Medulla oblongata (tissue), 1 donor: ENCODE measurements around the gene NVL.

ENCODE experiments used
- DNase-seq: peaks from one replicate; pipeline ENCODE4 v3.0.0-alpha.2; 2015; ENCODE audit errors: extremely low spot score

NVL gene

DNA sequence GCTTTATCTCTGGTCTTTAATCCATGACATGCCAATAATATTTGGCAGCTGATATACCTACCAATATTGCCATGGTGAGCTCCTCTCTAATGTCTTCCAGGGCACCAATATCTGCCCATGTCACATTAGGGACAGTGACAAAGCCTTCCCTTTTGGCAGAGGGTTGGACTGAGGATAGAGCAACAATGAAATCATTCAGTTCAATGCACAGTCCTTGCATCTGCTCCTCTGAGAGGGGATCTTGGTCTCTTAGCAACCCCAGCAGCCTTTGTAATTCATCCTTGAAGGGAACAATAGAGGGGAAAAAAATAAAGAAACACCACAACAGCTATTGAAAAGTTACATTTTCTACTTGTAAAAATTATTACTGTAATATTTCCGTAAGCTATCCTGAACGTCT lies 42.3 kb downstream of the NVL start:
- DNase-seq, result peak; percentile 89

DNA sequence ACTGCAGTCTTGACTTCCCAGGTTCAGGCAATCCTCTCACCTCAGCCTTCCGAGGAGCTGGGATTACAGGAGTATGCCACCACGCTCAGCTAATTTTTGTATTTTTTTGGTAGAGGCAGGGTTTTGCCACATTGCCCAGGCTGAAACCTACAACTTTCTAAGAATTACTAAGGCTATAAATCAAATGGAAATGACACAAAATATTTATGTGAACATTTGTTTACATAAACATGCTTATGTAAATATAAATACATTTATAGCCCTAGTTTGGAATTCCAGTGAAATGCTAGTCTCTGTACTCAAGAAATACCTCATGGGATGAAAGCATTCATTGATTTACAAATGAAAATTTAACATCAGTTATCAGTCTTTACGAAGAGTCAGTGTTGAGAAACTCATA lies 47.8 kb downstream of the NVL start:
- no peak for DNase-seq

- DNase-seq, result no peak
Measured at GRCh38 chr1:224276771-224277487, 53.0 kb downstream of the NVL start.

GRCh38 chr1:224274970-224275626 lies 54.9 kb downstream of the NVL start:
- no peak for DNase-seq

GRCh38 chr1:224273641-224274040 lies 56.3 kb downstream of the NVL start:
- no peak for DNase-seq

DNA sequence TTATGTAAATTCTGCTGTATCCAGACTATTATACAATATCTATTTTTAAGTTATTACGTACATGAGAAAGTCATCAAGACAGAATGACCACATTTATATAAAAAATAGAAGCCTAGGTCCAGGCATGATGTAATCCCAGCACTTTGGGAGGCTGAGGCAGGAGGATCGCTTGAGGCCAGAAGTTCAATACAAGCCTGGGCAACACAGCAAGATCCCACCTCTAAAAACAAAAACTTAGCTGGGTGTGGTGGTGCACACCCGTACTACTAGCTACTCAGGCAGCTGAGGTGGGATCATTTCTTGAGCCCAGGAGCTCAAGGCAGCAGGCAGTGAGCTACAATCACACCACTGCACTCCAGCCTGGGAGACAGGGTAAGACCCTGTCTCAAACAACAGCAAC lies 58.9 kb downstream of the NVL start:
- DNase-seq, result no peak

- no peak for DNase-seq
Measured at GRCh38 chr1:224267925-224268324, 62.0 kb downstream of the NVL start.

DNA sequence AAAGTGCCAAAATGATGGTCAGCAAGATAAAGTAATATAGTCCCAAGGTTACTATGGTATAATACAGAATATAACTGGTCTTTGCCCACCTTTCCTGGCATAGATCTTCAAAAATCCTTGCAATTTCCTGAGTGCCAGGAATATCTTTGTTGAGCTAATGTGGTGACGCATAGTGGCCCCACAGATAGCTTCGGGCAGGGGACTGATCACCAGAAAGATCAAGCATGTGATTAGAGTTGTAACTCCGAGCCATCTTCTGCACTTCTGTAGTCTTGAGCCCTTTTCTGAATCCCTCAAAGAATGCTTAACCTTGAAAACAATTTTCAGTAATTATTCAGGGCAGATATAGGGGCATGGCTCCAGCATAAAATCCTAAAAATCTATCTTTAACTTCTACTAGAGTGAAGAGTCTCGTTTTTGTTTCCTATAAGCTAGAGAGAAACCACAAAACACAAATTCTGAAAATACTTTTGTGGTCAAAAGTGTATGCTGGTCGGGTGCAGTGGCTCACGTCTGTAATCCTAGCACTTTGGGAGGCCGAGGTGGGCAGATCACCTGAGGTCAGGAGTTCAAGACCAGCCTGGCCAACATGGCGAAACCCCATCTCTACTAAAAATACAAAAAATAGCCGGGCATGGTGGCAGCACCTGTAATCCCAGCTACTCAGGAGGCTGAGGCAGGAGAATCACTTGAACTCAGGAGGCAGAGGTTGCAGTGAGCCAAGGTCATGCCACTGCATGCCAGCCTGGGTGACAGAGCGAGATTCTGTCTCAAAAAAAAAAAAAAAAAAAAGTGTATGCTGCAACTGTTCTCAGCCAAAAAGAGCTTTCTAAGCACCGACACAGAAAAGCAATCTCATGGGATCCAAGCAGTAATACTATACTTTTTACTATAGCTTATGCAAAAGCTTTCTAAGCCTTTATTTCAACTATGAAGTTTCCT lies 62.8 kb downstream of the NVL start:
- no peak for DNase-seq

GRCh38 chr1:224266105-224266914 lies 63.7 kb downstream of the NVL start:
- no peak for DNase-seq

DNA sequence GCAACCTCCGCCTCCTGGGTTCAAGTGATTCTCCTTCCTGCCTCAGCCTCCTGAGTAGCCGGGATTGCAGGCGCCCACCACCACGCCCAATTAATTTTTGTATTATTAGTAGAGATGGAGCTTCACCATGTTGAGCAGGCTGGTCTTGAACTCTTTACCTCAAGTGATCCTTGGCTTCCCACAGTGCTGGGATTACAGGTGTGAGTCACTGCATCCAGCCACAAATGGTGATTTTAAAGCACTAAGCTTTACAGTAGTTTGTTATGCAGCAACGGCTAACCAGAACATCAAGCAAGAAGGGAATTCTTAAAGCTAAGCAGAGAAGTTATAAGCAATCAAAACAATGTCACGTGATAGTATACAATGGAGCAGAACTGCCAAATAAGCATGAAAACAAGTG lies 65.7 kb downstream of the NVL start:
- no peak for DNase-seq

GRCh38 chr1:224262373-224263054 lies 67.5 kb downstream of the NVL start:
- no peak for DNase-seq

- DNase-seq, result no peak
Measured at GRCh38 chr1:224259986-224260385, 70.0 kb downstream of the NVL start.

- no peak for DNase-seq
Measured at GRCh38 chr1:224258351-224258750, 71.6 kb downstream of the NVL start.

DNA sequence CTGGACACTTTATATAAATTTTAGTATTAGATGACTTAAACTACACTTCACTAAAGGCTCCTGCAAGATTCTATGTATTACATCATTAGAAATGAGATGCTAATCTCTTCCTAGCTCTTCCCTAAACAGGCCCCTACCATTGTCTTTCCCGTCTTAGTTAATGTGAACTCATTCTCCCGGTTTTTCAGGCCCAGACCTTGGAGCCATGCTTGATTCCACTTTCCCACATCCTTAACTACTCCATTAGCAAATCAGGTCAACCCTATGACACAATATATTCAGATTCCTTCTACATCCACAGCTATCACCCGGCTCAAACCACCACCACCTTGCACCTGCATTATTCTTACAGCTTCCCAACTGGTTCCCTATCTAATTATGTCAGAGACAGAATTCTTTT lies 73.3 kb downstream of the NVL start:
- DNase-seq, result no peak

GRCh38 chr1:224253721-224254120 lies 76.3 kb downstream of the NVL start:
- DNase-seq, result no peak

DNA sequence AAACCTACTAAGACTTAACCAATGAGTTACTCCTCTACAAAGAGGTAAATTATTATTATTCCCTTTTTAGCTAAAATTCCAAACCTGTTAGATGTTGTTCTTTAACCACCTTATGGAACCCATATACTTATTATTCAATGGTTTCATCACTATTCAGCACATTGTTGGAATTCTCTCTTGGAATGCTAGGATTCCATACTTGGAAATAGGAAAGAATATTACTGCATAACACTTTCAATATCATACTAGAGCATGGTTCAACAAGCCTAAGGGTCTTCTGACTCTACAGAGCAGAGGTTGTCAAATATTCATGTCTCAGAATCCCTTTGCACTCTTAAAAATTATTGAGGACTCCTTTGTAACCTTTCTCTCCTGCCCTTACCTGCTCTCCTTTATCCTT lies 77.5 kb downstream of the NVL start:
- no peak for DNase-seq

- no peak for DNase-seq
Measured at GRCh38 chr1:224251741-224252146, 78.2 kb downstream of the NVL start.

DNA sequence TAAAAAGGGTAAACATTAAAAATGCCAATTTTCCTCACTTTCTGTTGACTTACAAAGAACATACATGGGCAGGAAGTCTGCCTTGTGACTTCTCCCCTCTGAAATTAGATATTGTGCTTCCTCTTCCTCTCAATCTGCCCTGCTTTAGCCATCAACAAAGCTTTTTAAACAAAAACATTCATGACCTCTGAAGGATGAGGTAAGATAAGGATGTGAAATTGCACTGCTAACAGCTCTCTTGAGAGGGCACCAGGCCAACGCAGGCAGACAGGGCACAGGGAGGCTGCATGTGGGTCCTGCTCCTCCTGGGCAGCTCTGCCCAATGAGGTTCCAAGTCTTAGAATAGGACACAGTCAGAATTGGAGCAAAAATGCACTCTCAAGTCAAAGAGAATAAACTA lies 84.8 kb downstream of the NVL start:
- DNase-seq, result peak; percentile 82

- peak; percentile 37 for DNase-seq
Measured at GRCh38 chr1:224238756-224239155, 91.2 kb downstream of the NVL start.

GRCh38 chr1:224238212-224238611 lies 91.8 kb downstream of the NVL start:
- no peak for DNase-seq
